COLO668 (cell line): ENCODE data around the gene TUT4.

Experiments
- DNase-seq: peaks from one replicate; lab custom pipeline; 2025; ENCODE audit not compliant: unreplicated experiment; lab: John Stamatoyannopoulos, UW

TUT4 gene

DNA sequence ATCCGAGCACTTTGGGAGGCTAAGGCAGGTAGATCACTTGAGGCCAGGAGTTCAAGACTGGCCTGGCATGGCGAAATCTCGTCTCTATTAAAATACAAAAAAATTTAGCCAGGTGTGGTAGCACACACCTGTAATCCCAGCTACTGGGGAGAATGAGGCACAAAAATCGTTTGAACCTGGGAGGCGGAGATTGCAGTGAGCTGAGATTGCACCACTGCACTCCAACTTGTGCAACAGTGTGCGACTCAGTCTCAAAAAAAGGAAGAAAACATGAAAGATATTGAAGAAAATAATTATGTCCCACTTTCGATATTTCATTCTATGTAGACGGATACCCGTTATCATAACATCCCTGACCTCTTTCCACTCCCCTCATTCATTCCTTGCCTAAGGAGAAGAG, 19.2 kb downstream of the TUT4 start:
- DNase-seq = no peak

DNA sequence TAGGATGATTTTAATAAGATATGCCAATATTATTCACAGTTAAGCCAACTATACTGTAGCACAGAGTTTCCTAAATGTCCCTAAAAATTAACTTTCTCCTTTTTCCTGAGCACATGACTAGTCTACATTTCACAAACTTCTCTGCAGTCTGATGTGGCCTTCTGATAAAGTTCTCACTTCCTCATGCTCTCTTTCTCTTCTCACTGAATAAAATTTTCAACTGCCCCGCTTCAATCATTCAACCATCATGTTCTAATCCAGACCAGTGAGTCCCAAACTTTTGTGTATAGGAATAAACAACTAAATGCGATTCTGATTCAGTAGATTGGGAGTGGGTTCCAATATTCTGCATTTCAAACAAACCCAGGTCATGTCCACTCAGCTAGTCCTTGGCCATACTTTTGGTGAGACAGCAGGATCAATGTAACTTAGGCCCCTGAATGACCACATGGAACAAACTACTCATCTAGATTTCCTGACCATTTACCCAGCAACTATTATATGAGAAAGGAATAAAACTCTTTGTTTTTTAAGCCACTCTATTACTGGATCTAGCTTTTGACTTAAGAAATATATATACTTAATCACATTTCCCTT, 20.1 kb downstream of the TUT4 start:
- no peak for DNase-seq

DNA sequence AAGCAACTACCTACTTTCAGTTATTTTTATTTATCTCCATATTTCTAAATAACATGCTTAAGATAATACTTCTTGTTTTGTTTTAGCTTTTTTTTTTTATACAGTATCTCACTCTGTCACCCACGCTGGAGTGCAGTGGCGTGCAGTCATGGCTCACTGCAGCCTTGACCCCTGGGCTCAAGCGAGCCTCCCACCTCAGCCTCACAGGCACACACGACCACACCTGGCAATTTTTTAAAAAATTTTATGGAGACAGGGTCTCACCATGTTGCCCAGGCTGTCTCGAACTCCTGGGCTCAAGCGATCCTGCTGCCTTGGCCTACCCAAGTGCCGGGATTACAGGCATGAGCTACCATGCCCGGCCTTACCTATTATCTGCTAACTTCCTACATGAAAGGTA, 20.6 kb downstream of the TUT4 start:
- no peak for DNase-seq

DNA sequence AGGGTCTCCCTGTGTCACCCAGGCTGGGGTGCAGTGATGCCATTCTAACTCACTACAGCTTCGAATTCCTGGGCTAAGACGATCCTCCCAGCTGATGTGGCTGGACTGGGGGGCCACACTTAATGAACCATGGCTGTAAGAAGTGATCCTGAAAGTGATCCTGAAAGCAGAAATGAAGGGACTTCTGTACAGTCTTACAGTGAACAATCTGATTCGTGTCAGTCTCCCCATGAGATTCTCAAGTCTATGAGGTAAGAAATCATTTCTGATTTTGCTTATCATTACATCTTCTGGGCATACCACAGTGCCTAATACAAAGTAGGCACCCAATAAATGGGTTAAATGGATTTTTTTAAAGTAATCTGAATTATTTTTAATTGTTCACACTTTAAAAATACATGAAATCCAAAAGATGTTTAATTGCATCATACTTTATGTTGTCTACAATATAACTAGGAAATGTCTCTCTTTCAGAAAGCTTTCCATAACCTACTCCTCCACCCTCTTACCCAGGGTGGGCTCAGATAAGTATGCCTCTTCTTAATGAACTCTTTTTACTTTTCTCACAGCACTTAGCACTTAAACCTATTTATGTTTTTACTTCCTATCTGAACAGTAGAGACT, 21.5 kb downstream of the TUT4 start:
- DNase-seq = no peak

DNA sequence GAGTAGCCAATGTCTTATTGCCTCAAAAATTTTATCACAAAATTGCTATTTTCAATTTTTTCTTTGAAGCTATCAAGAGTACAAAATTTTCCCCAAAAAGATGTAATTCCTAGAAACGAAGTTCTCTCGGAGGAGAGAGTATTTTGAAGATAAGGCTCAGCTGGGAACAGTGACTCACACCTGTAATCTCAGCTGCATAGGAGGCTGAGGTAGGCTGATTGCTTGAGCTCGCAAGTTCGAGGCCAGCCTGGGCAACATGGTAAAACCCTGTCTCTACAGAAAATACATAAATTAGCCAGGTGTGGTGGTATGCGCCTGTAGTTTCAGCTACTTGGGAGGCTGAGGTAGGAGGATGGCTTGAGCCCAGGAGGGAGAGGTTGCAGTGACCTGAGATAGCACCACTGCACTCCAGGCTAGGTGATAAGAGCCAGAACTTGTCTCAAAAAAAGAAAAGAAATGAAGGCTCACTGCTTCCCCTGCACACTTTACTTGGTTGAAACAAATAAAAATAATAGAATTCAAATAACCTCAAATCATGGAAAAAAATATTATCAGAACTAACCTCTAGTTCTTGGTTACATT, 22.2 kb downstream of the TUT4 start:
- DNase-seq = no peak

DNA sequence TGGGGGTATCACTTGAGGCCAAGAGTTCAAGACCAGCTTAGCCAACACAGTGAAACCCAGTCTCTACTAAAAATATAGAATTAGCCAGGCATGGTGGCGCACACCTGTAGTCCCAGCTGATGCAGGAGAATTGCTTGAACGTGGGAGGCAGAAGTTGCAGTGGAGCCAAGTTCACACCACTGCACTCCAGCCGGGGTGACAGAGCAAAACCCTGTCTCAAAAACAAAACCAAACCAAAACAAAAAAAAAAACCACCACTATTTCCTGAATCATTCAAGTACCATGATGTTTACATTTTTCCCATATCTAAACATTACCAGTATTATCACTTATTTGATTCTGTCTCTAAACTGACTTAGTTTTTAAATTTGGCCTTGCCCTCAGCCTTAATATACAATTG, 29.5 kb downstream of the TUT4 start:
- no peak for DNase-seq

DNA sequence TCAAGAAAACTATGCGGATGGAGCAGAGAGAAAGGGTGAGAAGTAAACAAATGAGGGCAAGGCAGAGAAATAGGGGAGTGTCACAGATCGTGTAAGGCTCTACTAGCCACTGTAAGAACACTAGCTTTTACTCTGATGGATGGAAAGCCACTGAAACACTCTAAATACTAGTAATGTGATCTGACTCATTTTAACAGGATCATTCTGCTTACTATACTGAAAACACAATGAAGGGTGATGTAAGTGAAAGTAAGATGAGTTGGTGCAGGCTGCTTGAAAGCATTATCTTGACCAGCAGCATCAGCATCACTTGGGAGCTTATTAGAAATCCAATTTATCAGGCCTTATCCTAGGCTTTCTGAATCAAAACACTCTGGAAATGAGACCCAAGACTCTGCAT, 32.7 kb downstream of the TUT4 start:
- DNase-seq = no peak

- DNase-seq = no peak
Observed at GRCh38 chr1:52518962-52519361, 33.9 kb downstream of the TUT4 start.

DNA sequence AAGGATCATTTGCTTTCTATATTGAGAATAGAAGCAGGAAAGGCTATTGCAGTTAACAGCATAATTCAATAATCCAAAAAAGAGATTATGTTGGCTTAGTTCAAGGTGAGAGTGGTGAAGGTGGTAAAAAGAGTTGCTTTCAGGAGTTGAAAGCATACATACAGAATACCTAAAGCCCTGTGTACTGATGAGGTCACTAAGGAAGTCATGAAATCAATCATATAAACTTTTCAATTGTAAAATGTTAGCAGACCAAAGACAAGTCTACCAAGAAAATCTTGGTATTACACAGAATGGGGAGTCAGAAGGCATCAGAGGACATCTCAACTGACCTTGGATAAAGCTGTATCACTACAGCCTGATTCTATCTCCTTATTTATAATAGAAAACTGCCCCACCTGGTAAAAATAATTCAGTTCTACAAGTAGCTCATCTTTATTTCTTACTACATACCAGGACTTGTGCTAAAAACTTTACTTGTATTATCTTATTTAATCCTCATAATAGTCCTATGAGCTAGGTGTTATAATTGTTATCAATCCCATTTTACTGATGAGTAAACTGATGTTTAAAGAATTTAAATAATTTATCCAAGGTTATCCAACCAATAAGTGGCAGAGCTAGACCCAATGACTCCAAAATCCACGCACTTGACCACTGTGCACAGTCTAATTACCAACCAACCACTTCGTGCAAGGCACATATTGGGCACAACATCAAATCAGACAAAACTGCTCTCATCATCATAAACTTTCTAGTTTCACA, 40.9 kb downstream of the TUT4 start:
- no peak for DNase-seq

GRCh38 chr1:52511439-52511838, 41.5 kb downstream of the TUT4 start:
- no peak for DNase-seq

DNA sequence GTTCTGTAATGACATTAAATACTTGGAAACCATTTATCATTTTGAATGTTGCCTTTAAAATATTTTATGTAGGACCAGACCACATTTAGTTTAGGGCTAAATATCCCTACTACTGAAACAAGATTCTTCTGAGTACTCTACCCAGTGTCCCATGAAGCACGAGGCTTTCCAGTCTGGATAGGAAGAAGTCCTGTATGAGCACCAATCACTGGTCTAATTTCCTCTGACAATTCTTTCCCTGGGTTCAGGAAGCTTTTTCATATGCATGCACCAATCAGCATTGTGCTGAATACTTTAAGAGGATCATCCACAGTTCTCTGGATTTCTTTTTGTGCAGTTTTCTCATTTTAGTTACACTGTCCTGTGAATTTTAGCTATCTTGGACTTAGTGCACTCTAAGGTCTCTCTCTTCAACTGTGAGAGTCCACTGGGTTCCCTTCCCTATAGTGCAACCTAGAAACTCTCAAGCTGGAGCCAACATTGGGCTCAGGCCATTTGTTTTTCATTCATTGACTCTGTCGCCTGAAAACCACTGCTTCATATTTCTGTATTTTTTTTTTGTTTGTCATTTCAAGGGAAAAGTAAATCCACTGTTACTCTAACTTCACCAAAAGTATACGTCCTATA, 45.9 kb downstream of the TUT4 start:
- DNase-seq = no peak

GRCh38 chr1:52506349-52506748, 46.5 kb downstream of the TUT4 start:
- DNase-seq = no peak

GRCh38 chr1:52504720-52505119, 48.2 kb downstream of the TUT4 start:
- no peak for DNase-seq

DNA sequence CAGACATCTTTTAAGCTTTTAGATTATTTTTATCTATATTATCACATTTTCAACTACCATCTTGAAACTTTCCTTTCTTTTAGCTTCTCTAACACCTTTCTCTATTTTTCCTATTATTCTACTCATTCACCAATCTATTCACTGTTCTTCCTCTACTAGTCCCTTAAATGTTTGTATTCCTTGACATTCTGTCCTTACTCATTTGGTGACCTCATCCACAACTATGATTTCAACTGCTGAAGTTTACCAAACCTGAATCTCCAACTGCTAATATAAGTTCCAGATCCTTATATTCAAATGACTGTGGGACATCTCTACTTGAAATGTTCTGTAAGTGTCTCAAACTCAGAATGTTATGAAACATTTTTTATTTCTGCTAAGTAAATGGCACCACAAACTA, 49.2 kb downstream of the TUT4 start:
- no peak for DNase-seq

DNA sequence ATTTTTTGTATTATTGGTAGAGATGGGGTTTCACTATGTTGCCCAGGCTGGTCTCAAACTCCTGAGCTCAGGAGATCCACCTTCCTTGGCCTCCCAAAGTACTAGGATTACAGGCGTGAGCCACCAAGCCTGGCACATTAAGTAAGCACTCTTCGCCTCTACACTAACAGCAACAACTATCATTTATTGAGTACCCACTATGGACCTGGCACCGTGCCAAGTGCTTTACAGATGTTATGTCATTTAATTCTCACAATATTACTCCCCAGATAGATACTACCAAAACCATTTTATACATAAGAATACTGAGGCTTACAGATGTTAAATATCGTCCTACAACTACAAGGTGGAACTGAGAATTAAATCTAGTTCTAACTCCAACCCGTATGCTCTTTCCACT, 50.1 kb downstream of the TUT4 start:
- DNase-seq = peak; percentile 41

GRCh38 chr1:52487632-52488031, 65.3 kb downstream of the TUT4 start:
- DNase-seq = no peak

DNA sequence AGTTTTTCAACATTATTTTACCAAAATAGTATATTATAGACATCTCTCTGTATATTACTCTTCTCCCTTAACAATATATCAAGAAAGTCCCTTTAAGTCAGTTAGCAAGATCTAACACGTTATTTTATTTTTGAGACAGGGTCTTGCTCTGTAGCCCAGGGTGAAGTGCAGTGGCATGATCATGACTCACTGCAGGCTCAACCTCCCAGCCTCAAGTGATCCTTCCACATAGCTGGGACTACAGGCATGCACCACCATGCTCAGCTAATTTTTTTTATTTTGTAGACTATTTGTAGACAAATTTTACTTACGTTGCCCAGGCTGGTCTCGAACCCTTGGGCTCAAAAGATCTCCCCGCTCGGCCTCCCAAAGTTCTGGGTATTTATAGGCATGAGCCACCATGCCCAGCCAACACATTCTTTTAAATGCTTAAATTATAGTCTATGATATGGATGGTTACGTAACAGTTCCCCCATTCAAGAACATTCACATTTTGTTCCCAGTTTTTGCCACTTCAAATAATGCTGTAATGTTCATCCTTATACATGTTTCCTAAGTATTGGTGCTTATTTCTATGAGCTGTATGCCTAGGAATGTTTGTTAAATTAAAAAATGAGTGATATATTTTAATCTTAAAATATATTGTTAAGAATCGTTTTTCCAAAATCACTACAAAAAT, 70.4 kb downstream of the TUT4 start:
- no peak for DNase-seq

GRCh38 chr1:52479076-52479475, 73.8 kb downstream of the TUT4 start:
- no peak for DNase-seq

GRCh38 chr1:52477876-52478275, 75.0 kb downstream of the TUT4 start:
- DNase-seq = no peak

GRCh38 chr1:52476943-52477342, 75.9 kb downstream of the TUT4 start:
- DNase-seq = no peak

GRCh38 chr1:52474807-52475206, 78.1 kb downstream of the TUT4 start:
- no peak for DNase-seq
